Stimulated activated naive CD8-positive, alpha-beta T cell treated with anti-CD3 and anti-CD28 coated beads, Interleukin-15, amount 100 ng/mL, for 72 hours (primary cell): Measurements from ENCODE around the gene FBXO2.
"Not testable (repeated sequence)": the region's sequence is repeated elsewhere in the genome, so short reads cannot be mapped to it uniquely, and the experiment has no call there.

Source experiments
- ATAC-seq: fragments of 150-1000 bp; cut with Tn5 transposase; 2 replicates; pipeline ENCODE4 v1.10.0; 2021; ENCODE audit warnings: mild to moderate bottlenecking, moderate library complexity
- DNase-seq, 2 donors: peaks; one replicate each; pipeline ENCODE4 v3.0.0; 2021 to 2022
- H3K27ac Mint-ChIP-seq, 2 donors: one replicate each; pipeline ENCODE4 v1.8.0; 2022; ENCODE audit warnings: mild to moderate bottlenecking in 2 of 2, mixed read lengths in 2 of 2, moderate library complexity in 2 of 2
- H3K27me3 Mint-ChIP-seq: one replicate; pipeline ENCODE4 v1.8.0; 2022; ENCODE audit warnings: mixed read lengths
- H3K4me1 Mint-ChIP-seq: one replicate; pipeline ENCODE4 v1.8.0; 2022; ENCODE audit warnings: mild to moderate bottlenecking, mixed read lengths
- H3K4me3 Mint-ChIP-seq, 2 donors: one replicate each; pipeline ENCODE4 v1.8.0; 2022; ENCODE audit warnings: mild to moderate bottlenecking in 2 of 2, mixed read lengths in 2 of 2, moderate library complexity in 1 of 2
- H3K9me3 Mint-ChIP-seq, 2 donors: one replicate each; pipeline ENCODE4 v1.8.0; 2022; ENCODE audit warnings: mixed read lengths in 2 of 2

FBXO2 gene

DNA sequence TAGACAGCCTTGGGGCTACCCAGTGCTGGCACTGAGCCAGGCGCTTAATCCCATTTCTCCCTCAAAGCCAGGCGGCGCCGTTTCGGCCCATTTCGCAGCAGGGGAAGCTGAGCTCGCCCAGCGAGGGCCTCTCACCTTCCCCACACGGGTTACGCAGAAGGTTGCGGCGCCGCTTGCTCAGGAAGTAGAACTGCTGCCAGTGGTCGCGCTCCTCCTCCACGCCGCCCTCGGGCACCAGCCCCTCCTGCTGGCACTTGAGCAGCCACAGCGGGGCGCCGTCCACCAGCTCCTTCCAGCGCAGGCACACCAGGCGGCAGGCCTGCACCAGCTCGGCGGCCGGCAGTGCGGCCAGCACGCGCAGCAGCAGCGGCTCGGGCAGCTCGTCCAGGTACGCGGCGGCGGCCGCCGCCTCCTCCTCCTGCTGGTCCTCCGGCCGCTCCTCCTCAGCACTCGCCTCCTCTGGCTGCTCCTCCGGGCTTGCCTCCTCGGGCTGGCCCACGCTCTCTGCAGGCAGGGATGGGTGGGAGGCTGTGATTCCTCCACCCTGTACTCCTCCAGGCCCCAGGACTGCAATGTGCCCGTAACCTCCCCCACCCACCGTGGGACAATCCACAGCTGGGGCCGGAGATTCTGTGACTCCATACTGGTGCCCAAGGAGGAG, 3.8 kb downstream of the FBXO2 start:
- Mint-ChIP-seq H3K4me3 (peak overlapping the region; percentile 66 to 80), H3K9me3 (no peaks in the 10 kb centered on the region), H3K4me1 (peaks cover 26% of the 10 kb centered on the region), H3K27ac (peak overlapping the region; percentile 23 to 57), H3K27me3 (no peaks in the 10 kb centered on the region)
- ATAC-seq (peak; percentile 87), DNase-seq (peak; percentile 86 to 92)

DNA sequence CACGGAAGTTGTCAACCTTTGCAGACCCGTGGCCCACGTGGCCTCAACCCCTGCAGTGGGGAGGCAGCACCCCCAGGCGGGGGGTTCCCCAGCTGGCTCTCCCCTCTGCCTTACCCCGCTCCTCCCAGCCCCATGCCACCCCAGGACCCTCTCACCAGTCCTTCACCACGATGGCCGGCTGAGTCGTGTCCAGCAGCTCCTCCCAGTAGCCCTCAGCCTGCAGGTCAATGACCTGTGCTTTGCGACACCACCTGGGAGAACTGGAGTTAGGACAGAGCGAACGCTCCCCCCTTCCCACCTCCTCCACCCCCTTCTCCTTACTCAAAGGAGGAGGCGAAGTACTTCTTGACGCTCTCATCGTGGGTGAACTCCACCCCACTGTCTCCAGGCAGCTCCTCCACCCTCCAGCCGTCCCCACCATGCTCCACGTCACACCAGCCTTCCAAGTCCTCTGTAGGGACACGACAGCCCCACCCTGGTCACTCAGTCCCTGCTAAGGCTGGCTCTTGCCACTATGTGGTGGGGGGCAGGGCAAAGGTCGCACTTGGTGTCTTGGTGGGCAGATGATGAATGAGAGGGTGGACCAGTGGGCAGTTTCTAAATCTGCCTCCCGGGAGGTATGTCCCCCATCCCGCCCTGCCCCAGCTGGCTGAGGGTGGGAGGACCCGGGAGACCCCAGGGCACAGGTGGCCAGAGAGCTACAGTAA, 4.5 kb downstream of the FBXO2 start:
- no peaks in the 10 kb centered on the region for H3K27me3 Mint-ChIP-seq
- H3K4me3 Mint-ChIP-seq, result peak overlapping the region; percentile 66 to 80
- no peaks in the 10 kb centered on the region for H3K9me3 Mint-ChIP-seq
- DNase-seq (no peak), ATAC-seq (peak; percentile 5)
- peaks cover 22% of the 10 kb centered on the region for H3K4me1 Mint-ChIP-seq
- H3K27ac Mint-ChIP-seq, result no peak overlapping the region

DNA sequence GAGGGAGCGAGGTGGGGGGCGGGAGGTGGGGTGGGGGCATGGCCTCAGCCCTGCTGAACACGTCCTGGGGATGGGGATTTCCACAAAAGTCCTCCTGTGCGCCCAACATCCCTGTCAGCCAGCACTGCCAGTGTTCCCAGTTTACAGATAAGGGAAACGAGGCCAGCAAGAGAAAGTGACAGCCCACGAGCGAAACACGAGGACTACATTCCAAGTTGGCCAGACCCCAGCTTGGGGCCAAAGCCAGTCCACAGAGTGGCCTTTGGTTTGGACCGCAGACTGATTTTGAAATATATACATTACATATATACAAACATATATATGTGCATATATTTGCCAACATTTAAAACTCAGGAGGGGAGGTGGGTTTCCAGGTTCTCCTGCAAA, 5.0 kb downstream of the FBXO2 start:
- peaks cover 22% of the 10 kb centered on the region for H3K4me1 Mint-ChIP-seq
- no peak overlapping the region for H3K27ac Mint-ChIP-seq
- DNase-seq (no peak), ATAC-seq (no peak)
- H3K27me3 Mint-ChIP-seq, result no peaks in the 10 kb centered on the region
- H3K4me3 Mint-ChIP-seq, result no peak overlapping the region
- H3K9me3 Mint-ChIP-seq, result no peaks in the 10 kb centered on the region

DNA sequence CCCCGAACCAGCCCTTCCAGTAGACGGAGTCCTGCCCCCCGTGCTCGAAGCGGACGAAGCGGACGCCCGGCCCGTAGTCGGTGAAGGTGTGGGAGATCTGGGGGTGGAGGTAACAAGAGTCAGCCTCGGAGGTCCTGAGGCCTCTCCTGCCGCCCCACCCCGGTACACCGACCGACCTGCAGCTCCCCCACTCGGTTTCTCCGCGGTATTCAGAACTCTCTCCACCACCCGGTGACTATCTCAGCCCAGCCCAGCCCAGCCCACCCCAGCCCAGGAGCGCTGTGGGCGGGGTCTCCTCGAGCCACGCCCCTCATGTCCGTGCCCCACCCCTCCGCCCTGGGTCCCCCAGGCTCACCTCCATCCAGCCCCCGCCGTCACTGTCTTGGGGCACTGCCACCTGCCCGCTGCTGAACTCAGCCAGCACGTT, 5.5 kb downstream of the FBXO2 start:
- Mint-ChIP-seq H3K27me3 (no peaks in the 10 kb centered on the region), H3K9me3 (no peaks in the 10 kb centered on the region), H3K27ac (no peak overlapping the region), H3K4me1 (peaks cover 22% of the 10 kb centered on the region), H3K4me3 (peak overlapping the region; percentile 19 to 56)
- DNase-seq, result no peak
- ATAC-seq, result peak; percentile 7

DNA sequence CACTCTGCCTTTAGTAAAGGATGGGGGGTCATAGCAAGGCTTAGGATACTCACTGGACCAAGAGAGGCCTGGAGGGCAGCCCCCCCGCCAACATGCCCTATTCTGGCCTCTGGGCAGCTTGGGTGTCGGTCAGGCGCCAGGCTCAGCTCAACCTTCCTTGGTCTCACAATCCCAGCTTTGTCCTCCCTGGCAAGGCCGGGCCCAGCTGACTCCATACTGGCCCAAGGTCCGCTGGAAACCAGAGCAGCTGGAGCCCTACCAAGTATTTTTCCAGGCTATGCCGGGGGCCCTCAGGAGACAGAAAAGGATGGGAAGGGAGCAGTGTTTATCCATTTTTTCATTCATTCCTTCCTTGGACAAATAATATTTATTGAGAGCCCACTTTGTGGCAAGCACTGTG, 6.2 kb downstream of the FBXO2 start:
- H3K27me3 Mint-ChIP-seq, result no peaks in the 10 kb centered on the region
- no peak overlapping the region for H3K27ac Mint-ChIP-seq
- H3K4me3 Mint-ChIP-seq, result no peak overlapping the region
- no peaks in the 10 kb centered on the region for H3K9me3 Mint-ChIP-seq
- H3K4me1 Mint-ChIP-seq, result peaks cover 22% of the 10 kb centered on the region
- ATAC-seq (no peak), DNase-seq (no peak)

DNA sequence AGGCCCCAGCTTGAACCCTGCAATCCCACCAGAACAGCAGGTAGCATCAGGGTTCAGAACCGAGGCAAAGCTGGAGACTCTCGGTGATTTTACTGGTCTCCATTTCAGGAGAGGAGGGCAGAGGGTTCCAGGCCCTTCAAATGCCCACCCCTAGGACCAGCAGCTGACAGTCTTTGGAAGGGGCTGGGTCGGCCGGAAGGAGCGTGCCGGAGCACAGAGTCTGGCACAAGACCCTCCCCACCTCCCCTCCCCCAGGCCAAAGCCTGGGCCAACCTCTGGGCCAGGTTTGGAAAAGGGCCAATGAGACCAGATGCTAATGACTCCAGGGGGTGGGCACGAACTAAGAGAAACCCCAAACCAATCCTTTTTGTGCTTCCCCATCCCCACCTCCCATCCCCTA, 6.9 kb downstream of the FBXO2 start:
- Mint-ChIP-seq H3K4me1 (peaks cover 22% of the 10 kb centered on the region), H3K4me3 (no peak overlapping the region), H3K27me3 (no peaks in the 10 kb centered on the region), H3K9me3 (no peaks in the 10 kb centered on the region), H3K27ac (no peak overlapping the region)
- ATAC-seq (no peak), DNase-seq (no peak)

DNA sequence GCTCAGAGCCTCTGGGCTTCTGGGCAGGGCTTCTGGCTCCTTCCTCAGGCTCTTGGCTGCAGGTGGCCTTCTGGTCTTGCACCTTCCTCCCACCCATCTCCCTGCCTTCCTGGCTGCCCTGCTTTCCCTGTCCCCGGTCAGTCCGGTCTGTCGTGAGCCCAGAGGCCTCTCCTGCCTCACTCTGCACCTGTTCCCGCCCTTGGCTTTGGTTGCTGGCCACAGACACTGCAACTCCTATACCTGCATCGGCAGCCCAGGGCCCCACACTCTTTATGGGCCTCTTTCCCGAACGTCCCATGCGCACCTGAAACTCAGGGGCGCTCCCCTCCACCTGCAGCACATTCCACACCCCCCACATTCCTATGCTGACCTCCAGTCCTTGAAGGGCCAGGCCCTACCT, 7.9 kb downstream of the FBXO2 start:
- no peak for DNase-seq
- ATAC-seq, result no peak
- Mint-ChIP-seq H3K4me1 (peaks cover 19% of the 10 kb centered on the region), H3K9me3 (no peaks in the 10 kb centered on the region), H3K27ac (no peak overlapping the region), H3K27me3 (no peaks in the 10 kb centered on the region), H3K4me3 (no peak overlapping the region)

DNA sequence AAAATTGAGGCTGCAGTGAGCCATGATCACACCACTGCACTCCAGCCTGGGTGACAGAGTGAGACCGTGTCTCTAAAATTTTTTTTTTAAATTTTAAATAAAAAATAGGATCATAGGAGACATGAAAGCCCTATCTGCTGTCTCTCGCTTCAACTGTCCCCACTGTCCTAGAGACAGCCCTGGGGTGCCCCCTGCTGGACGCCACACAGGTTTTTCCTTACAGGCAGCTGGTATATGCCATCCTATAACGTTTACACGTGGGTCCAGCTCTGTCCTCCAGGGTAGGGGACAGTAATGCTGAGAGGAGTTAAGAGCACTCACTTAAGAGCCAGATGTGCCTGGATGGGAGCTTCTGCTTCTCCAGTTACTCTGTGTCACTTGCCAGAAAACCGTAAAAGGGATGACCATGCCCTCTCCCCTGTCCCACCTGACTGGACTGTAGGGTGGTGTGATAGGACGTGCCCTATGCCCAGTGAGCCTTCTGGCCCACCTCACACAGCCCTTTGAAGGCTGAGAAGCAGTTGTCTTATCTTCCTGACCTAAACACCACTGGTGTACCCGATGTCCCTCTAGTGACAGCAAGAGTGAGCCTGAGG, 8.5 kb downstream of the FBXO2 start:
- Mint-ChIP-seq H3K4me3 (no peak overlapping the region), H3K9me3 (no peaks in the 10 kb centered on the region), H3K27me3 (no peaks in the 10 kb centered on the region), H3K4me1 (peaks cover 13% of the 10 kb centered on the region), H3K27ac (no peak overlapping the region)
- DNase-seq (peak; percentile 69 to 82), ATAC-seq (peak; percentile 60)

DNA sequence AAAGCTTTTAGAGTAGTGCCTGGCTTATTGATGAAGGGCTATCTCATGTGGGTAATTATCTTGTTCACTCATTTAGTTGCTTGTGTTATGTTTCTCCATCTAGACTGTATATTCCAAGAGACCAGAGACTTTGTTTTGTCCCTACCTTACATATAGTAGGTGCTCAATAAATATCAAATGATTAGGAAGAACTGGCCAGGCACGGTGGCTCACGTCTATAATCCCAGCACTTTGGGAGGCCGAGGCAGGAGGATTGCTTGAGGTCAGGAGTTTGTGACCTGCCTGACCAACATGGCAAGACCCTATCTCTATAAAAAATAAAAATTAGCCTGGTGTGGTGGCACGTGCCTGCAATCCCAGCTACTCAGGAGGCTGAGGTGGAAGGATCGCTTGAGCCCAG, 9.0 kb downstream of the FBXO2 start:
- peaks cover 8% of the 10 kb centered on the region for H3K4me1 Mint-ChIP-seq
- H3K4me3 Mint-ChIP-seq, result no peak overlapping the region
- DNase-seq (no peak), ATAC-seq (no peak)
- H3K9me3 Mint-ChIP-seq, result no peaks in the 10 kb centered on the region
- no peak overlapping the region for H3K27ac Mint-ChIP-seq
- no peaks in the 10 kb centered on the region for H3K27me3 Mint-ChIP-seq

DNA sequence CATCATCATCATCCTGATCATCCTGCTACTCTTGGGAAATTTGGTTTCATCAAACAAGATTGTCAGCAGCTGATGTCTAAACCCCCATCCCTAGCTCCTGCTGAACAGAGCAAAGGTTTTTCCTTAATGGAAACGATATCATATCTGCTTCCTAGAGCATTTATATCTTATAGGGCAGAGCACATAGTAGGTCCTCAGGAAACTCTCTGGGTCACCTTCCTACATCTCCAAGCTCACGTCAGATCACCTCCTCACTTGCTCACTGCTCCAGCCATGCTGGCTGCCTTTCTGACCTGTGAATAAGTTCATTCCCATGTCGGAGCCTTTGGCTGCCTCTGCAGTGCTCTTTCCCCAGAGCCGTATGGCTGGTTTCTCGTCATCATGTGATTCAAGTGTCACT, 10.4 kb downstream of the FBXO2 start:
- no peaks in the 10 kb centered on the region for H3K9me3 Mint-ChIP-seq
- H3K4me3 Mint-ChIP-seq, result no peak overlapping the region
- DNase-seq (no peak), ATAC-seq (no peak)
- peak overlapping the region in 1 of 2 donors; percentile 46 for H3K27ac Mint-ChIP-seq
- no peaks in the 10 kb centered on the region for H3K4me1 Mint-ChIP-seq
- no peaks in the 10 kb centered on the region for H3K27me3 Mint-ChIP-seq

DNA sequence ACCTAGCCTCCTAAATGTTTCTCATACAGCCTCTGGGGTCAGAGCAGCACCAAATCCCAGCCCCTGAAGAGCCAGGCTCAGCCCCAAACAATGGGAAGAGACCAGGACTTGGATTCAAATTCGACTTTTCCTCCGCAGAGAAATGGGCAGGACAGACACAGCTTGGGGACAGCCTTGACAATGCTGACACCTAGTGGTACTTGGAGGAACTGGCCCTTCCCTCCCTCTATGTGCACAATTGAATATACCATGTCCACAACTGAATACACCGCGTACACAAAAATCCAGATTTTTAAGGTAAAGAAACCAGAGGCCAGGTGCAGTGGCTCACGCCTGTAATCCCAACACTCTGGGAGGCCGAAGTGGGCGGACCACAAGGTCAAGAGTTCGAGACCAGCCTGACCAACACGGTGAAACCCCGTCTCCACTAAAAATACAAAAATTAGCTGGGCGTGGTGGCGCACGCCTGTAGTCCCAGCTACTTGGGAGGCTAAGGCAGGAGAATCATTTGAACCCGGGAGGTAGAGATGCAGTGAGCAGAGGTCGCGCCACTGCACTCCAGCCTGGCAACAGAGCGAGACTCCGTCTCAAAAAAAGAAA, 11.7 kb downstream of the FBXO2 start:
- DNase-seq (peak; percentile 63 to 66), ATAC-seq (peak; percentile 68)
- not testable (repeated sequence) for H3K4me3 Mint-ChIP-seq, H3K4me1 Mint-ChIP-seq, H3K27ac Mint-ChIP-seq, H3K9me3 Mint-ChIP-seq, H3K27me3 Mint-ChIP-seq

DNA sequence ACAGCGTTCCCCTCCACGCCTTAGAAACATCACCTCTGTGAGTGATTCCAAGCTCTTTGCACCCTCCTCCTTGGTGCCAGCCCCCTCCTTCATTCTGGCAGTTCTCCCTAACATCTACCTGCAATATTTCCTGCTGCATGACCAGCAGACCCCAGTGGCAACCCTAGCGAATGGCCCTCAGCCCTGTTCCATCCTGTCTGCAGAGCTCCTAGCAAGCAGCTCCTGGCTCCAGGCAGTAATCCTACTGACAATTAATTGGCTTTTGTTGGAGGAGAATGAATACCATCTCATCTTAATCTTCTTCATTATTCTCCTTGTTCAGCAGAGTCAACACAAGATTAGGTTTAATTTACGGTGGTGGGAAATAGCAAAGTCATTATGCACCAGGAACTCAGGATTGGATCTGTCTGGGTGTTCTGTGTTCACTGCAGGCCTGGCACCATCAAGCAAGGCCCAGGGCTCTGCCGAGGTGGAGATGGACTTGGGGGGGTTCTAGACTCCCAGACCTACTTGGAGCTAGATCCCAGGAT, 12.4 kb downstream of the FBXO2 start:
- H3K4me1 Mint-ChIP-seq, result no peaks in the 10 kb centered on the region
- DNase-seq, result no peak
- ATAC-seq, result no peak
- no peak overlapping the region for H3K27ac Mint-ChIP-seq
- no peak overlapping the region for H3K4me3 Mint-ChIP-seq
- H3K9me3 Mint-ChIP-seq, result no peaks in the 10 kb centered on the region
- H3K27me3 Mint-ChIP-seq, result no peaks in the 10 kb centered on the region

DNA sequence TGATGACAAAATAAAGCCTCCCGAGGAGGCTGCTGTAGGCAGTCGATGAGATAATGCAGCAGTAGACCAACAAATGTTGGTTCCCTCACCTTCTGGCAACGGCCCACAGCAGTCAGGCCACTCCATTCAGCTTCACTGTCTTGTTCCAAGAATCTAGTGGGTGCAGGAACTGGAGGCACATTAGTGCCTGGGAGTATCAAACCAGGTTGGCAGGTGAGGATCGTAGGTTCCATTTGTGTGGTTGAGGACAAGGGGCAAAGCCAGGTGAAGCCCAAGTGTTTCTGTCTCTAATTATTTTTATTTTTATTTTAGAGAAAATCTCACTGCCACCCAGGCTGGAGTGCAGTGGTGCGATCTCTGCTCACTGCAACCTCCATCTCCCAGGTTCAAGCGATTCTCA, 13.3 kb downstream of the FBXO2 start:
- Mint-ChIP-seq H3K9me3 (no peaks in the 10 kb centered on the region), H3K27ac (no peak overlapping the region), H3K4me1 (no peaks in the 10 kb centered on the region), H3K27me3 (peaks cover 3% of the 10 kb centered on the region), H3K4me3 (no peak overlapping the region)
- no peak for DNase-seq
- ATAC-seq, result no peak

DNA sequence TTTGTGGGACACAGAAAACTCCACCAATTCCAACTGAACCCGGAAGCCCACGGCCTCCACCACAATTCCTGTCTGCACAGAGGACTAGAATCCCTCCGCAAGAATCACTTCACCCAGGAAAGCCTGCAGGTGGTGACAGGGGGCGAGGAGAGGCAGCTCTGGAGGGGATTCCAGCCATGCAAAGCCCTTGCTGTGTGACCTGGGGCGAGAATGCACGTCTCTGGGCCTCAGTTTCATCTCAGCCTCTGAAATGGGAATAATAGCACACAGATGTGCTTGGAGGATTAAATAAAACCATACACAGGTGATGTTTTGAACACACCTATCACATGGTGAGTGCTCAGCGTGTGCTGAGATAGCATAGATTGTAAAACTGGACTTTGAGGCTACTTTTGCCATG, 14.1 kb downstream of the FBXO2 start:
- Mint-ChIP-seq H3K4me1 (no peaks in the 10 kb centered on the region), H3K9me3 (no peaks in the 10 kb centered on the region), H3K27me3 (peaks cover 10% of the 10 kb centered on the region), H3K27ac (no peak overlapping the region), H3K4me3 (no peak overlapping the region)
- ATAC-seq (no peak), DNase-seq (no peak)

DNA sequence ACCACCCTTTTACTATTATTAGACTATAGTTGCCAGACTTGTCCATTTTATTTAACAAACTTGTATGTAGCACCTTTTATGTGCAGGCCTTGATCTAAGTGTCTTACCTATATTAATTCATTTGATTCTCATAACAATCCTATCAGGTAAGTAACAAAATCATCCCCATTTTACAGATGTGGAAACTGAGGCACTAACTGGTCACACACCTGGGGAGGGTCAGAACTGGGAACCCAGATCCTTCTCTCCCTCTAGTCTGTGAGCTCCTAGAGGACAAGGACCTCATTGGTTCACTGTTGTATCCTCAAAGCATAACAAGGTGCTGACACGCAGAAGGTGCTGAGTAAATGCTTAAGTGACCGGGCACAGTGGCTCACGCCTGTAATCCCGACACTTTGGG, 14.9 kb downstream of the FBXO2 start:
- H3K27ac Mint-ChIP-seq, result no peak overlapping the region
- H3K9me3 Mint-ChIP-seq, result no peaks in the 10 kb centered on the region
- H3K4me1 Mint-ChIP-seq, result no peaks in the 10 kb centered on the region
- ATAC-seq (no peak), DNase-seq (no peak)
- peaks cover 14% of the 10 kb centered on the region for H3K27me3 Mint-ChIP-seq
- no peak overlapping the region for H3K4me3 Mint-ChIP-seq

DNA sequence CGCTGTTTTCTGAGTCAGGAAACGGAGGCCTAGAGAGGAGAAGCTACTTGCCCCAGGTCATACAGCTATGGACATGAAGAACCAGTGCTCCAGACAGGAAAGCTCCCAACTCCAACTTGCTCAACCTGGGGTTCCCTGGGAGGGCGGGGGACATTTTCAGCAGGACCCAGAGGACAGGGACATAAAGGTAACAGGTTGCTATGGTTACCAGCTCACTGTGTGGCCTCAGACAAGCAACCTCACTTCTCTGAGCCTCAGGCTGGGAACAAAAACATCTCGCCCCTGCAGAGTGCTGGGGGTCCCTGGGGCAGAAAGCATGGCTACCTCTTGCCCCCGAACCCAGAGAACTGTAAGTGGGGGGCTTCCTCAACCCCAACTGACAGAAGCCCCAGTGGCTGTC, 16.1 kb downstream of the FBXO2 start:
- no peak for ATAC-seq
- Mint-ChIP-seq H3K9me3 (no peaks in the 10 kb centered on the region), H3K4me3 (no peak overlapping the region), H3K27ac (no peak overlapping the region), H3K27me3 (peaks cover 22% of the 10 kb centered on the region), H3K4me1 (no peaks in the 10 kb centered on the region)
- no peak for DNase-seq
